Right hindlimb (tissue), 1 donor: Measurements from ENCODE around the gene ANKMY1.

Experiments
- DNase-seq: peaks from one replicate; pipeline ENCODE4 v3.0.0-alpha.2; 2018

ANKMY1 gene

GRCh38 chr2:240557808-240558207, at the start of gene ANKMY1:
TSS of gene ANKMY1 (minus strand) at chr2:240557988. CDS start at chr2:240557335, 653 bp downstream.
- peak; percentile 79 for DNase-seq

- DNase-seq, result no peak
Measured at GRCh38 chr2:240605867-240606743, 48.3 kb upstream of the ANKMY1 start.

- peak; percentile 19 for DNase-seq
Measured at GRCh38 chr2:240604939-240605716, 47.3 kb upstream of the ANKMY1 start.

GRCh38 chr2:240604291-240604938, 46.6 kb upstream of the ANKMY1 start:
- peak; percentile 54 for DNase-seq

GRCh38 chr2:240603846-240604245, 46.1 kb upstream of the ANKMY1 start:
- peak; percentile 7 for DNase-seq

GRCh38 chr2:240603081-240603835, 45.5 kb upstream of the ANKMY1 start:
- peak; percentile 10 for DNase-seq

GRCh38 chr2:240602266-240603050, 44.7 kb upstream of the ANKMY1 start:
- DNase-seq, result peak; percentile 2

GRCh38 chr2:240601831-240602160, 44.0 kb upstream of the ANKMY1 start:
- DNase-seq, result peak; percentile 5

- DNase-seq, result peak; percentile 9
Measured at GRCh38 chr2:240601061-240601830, 43.5 kb upstream of the ANKMY1 start.

- no peak for DNase-seq
Measured at GRCh38 chr2:240600451-240600961, 42.7 kb upstream of the ANKMY1 start.

- no peak for DNase-seq
Measured at GRCh38 chr2:240599141-240599583, 41.4 kb upstream of the ANKMY1 start.

- DNase-seq, result no peak
Measured at GRCh38 chr2:240598311-240598911, 40.6 kb upstream of the ANKMY1 start.

- DNase-seq, result no peak
Measured at GRCh38 chr2:240597419-240598181, 39.8 kb upstream of the ANKMY1 start.

- DNase-seq, result no peak
Measured at GRCh38 chr2:240597054-240597418, 39.2 kb upstream of the ANKMY1 start.

- no peak for DNase-seq
Measured at GRCh38 chr2:240596491-240596931, 38.7 kb upstream of the ANKMY1 start.

- DNase-seq, result no peak
Measured at GRCh38 chr2:240596080-240596460, 38.3 kb upstream of the ANKMY1 start.

GRCh38 chr2:240595381-240596079, 37.7 kb upstream of the ANKMY1 start:
- no peak for DNase-seq

GRCh38 chr2:240594511-240595380, 37.0 kb upstream of the ANKMY1 start:
- DNase-seq, result no peak
